Lower lobe of right lung (tissue), 2 donors: ENCODE data around the gene DDX43. TPM values are rescaled to one million over a fixed set of nuclear protein-coding genes. Genes with fewer than 3 reads are reported as not detected.

ENCODE experiments used
- ATAC-seq, 2 donors: fragments of 200-7000 bp; cut with Tn5 transposase; one replicate each; pipeline ENCODE4 v1.9.1; 2020 to 2022; ENCODE audit warnings: mild to moderate bottlenecking in 2 of 2, moderate library complexity in 2 of 2
- DNase-seq: peaks from one replicate; pipeline ENCODE4 v3.0.0-alpha.2; 2020
- H3K27ac ChIP-seq: fragments of 200-600 bp; one replicate; pipeline ENCODE4 v1.8.0; 2022
- H3K27me3 ChIP-seq: fragments of 200-600 bp; one replicate; pipeline ENCODE4 v1.8.0; 2022; ENCODE audit warnings: low read depth
- H3K36me3 ChIP-seq: fragments of 200-600 bp; one replicate; pipeline ENCODE4 v1.8.0; 2022; ENCODE audit warnings: mild to moderate bottlenecking
- H3K4me1 ChIP-seq: fragments of 200-600 bp; one replicate; pipeline ENCODE4 v1.8.0; 2022
- H3K4me3 ChIP-seq: fragments of 200-600 bp; one replicate; pipeline ENCODE4 v1.8.0; 2022; ENCODE audit warnings: mild to moderate bottlenecking
- H3K9me3 ChIP-seq: fragments of 200-600 bp; one replicate; pipeline ENCODE4 v1.8.0; 2022
- CTCF ChIP-seq: fragments of 200-600 bp; IDR thresholded peaks from one replicate; pipeline ENCODE4 v1.8.0; 2022; ENCODE audit warnings: antibody characterized with exemption, mild to moderate bottlenecking
- intact Hi-C: fragments of 100-400 bp; cut with DNase I; formaldehyde crosslinking; loops from one replicate; pipeline ENCODE4 v1.11.0; 2022
- total RNA-seq: library from RNA; stranded (reverse); fragmentation: NEBNext Ultra II Directional; extraction: Animal tissue kit (Norgen Biotek cat#: 25700); gene quantifications from one replicate; pipeline ENCODE4 v1.2.1, GENCODE V29; 2021
- donor health status: DM: no; HTN: yes; CAD: no; lungs with severe emphysema.

Gene DDX43
- total RNA-seq, 1 donor from 2014 or later, result 1.9 TPM

GRCh38 chr6:73362869-73363536, 31.6 kb upstream of the DDX43 start:
- Histone ChIP-seq H3K36me3 (no peaks in the 10 kb centered on the region), H3K9me3 (no peaks in the 10 kb centered on the region), H3K27ac (no peak overlapping the region), H3K4me1 (no peaks in the 10 kb centered on the region), H3K27me3 (no peaks in the 10 kb centered on the region), H3K4me3 (no peak overlapping the region)
- DNase-seq (no peak), ATAC-seq (no peak)
- intact Hi-C loops, result no loop called here
- TF ChIP-seq CTCF, result no peak

GRCh38 chr6:73363537-73363875, 31.1 kb upstream of the DDX43 start:
- no peaks in the 10 kb centered on the region for H3K36me3 ChIP-seq
- H3K27ac ChIP-seq, result no peak overlapping the region
- intact Hi-C loops, result no loop called here
- no peak for DNase-seq
- no peak overlapping the region for H3K4me3 ChIP-seq
- no peaks in the 10 kb centered on the region for H3K9me3 ChIP-seq
- no peaks in the 10 kb centered on the region for H3K4me1 ChIP-seq
- no peak for ATAC-seq
- no peaks in the 10 kb centered on the region for H3K27me3 ChIP-seq
- no peak for TF ChIP-seq CTCF

- no peaks in the 10 kb centered on the region for H3K4me1 ChIP-seq
- no peaks in the 10 kb centered on the region for H3K36me3 ChIP-seq
- no peak overlapping the region for H3K27ac ChIP-seq
- no peak for TF ChIP-seq CTCF
- intact Hi-C loops, result no loop called here
- no peaks in the 10 kb centered on the region for H3K27me3 ChIP-seq
- no peaks in the 10 kb centered on the region for H3K9me3 ChIP-seq
- no peak for ATAC-seq
- no peak overlapping the region for H3K4me3 ChIP-seq
- DNase-seq, result no peak
Measured at GRCh38 chr6:73364121-73364520, 30.5 kb upstream of the DDX43 start.

GRCh38 chr6:73364549-73364948, 30.1 kb upstream of the DDX43 start:
- no peaks in the 10 kb centered on the region for H3K27me3 ChIP-seq
- no peak overlapping the region for H3K4me3 ChIP-seq
- DNase-seq (no peak), ATAC-seq (no peak)
- no peaks in the 10 kb centered on the region for H3K36me3 ChIP-seq
- intact Hi-C loops, result no loop called here
- H3K27ac ChIP-seq, result no peak overlapping the region
- H3K9me3 ChIP-seq, result no peaks in the 10 kb centered on the region
- no peak for TF ChIP-seq CTCF
- no peaks in the 10 kb centered on the region for H3K4me1 ChIP-seq

- Histone ChIP-seq H3K27me3 (no peaks in the 10 kb centered on the region), H3K4me1 (no peaks in the 10 kb centered on the region), H3K36me3 (no peaks in the 10 kb centered on the region), H3K9me3 (peaks cover 8% of the 10 kb centered on the region), H3K4me3 (no peak overlapping the region), H3K27ac (no peak overlapping the region)
- no peak for ATAC-seq
- DNase-seq, result no peak
- no peak for TF ChIP-seq CTCF
- intact Hi-C loops, result no loop called here
Measured at GRCh38 chr6:73367761-73368355, 26.8 kb upstream of the DDX43 start.
